Esophagus squamous epithelium (tissue), 5 donors: ENCODE measurements around the gene MIA2. TPM values are rescaled to one million over a fixed set of nuclear protein-coding genes. Genes with fewer than 3 reads are reported as not detected.
"Not testable (repeated sequence)": the region's sequence is repeated elsewhere in the genome, so short reads cannot be mapped to it uniquely, and the experiment has no call there.

Experiments used
- DNase-seq: peaks from one replicate; lab custom pipeline; 2025; lab: John Stamatoyannopoulos, UW
- H3K27ac ChIP-seq, 4 donors: fragments of 200-600 bp; sonication (generic); one replicate each; pipeline ENCODE4 v1.5.1; 2016 to 2019; ENCODE audit warnings: mild to moderate bottlenecking in 1 of 4
- H3K27me3 ChIP-seq, 4 donors: fragments of 200-600 bp; sonication (generic); 1 replicate in 3 of 4; 2 replicates in 1 of 4; pipeline versions ENCODE4 v1.5.1 to v1.6.0; 2017 to 2021; ENCODE audit warnings: antibody characterized with exemption in 1 of 4
- H3K36me3 ChIP-seq, 3 donors: fragments of 200-600 bp; sonication (generic); one replicate each; pipeline ENCODE4 v1.5.1; 2016 to 2019
- H3K4me1 ChIP-seq, 3 donors: fragments of 200-600 bp; sonication (generic); one replicate each; pipeline ENCODE4 v1.5.1; 2017 to 2019
- H3K4me3 ChIP-seq, 4 donors: fragments of 200-600 bp; sonication (generic); 1 replicate in 3 of 4; 2 replicates in 1 of 4; pipeline ENCODE4 v1.5.1; 2016 to 2019; ENCODE audit warnings: mild to moderate bottlenecking in 2 of 4, moderate library complexity in 1 of 4
- H3K9me3 ChIP-seq, 3 donors: fragments of 200-600 bp; sonication (generic); one replicate each; pipeline ENCODE4 v1.5.1; 2016 to 2019
- CTCF ChIP-seq, 6 experiments: fragments of 450-650 bp in 4 of 6; fragments of 200-600 bp in 2 of 6; sonication (generic) in 2 of 6; IDR thresholded peaks; one replicate each; pipeline ENCODE4 v1.5.1; 2016 to 2019; ENCODE audit warnings: antibody characterized with exemption in 6 of 6, mild to moderate bottlenecking in 4 of 6, moderate library complexity in 4 of 6
- POLR2A ChIP-seq, 4 donors: fragments of 450-650 bp; IDR thresholded peaks; one replicate each; pipeline ENCODE4 v1.6.1; 2017; ENCODE audit warnings: antibody characterized with exemption in 4 of 4, mild to moderate bottlenecking in 4 of 4, moderate library complexity in 3 of 4
- WGBS, 2 donors: methylation state at CpG; one replicate each; pipeline ENCODE4 v1.1.5; 2018; 5-methylcytosine and 5-hydroxymethylcytosine counted together
- intact Hi-C: fragments of 100-400 bp; cut with DNase I; formaldehyde crosslinking; loops from one replicate; pipeline ENCODE4 v1.15.0; 2022
- total RNA-seq, 4 donors: library from RNA; depleted of rRNA; stranded (reverse); fragments of >200 nt; gene quantifications; one replicate each; pipeline ENCODE4 v1.1.0, GENCODE V29; 2016
- donor health status: DM: yes; HTN: yes; CAD: no.

The MIA2 gene
- total RNA-seq, 4 donors from 2014 or later: 33.3 to 50.7 (median 38.7) TPM

GRCh38 chr14:39246618-39247017 lies 12.9 kb downstream of the MIA2 start:
- Histone ChIP-seq H3K4me3 (no peak overlapping the region), H3K27ac (no peak overlapping the region), H3K4me1 (no peaks in the 10 kb centered on the region), H3K27me3 (no peaks in the 10 kb centered on the region), H3K36me3 (no peaks in the 10 kb centered on the region), H3K9me3 (no peaks in the 10 kb centered on the region)
- intact Hi-C loops: no loop called here
- DNase-seq: no peak
- TF ChIP-seq POLR2A (IDR thresholded peaks at IDR 0.05): no peak
- WGBS, 2 donors: 78 to 85% methylated on average over 1 of the region's 1 CpG

DNA sequence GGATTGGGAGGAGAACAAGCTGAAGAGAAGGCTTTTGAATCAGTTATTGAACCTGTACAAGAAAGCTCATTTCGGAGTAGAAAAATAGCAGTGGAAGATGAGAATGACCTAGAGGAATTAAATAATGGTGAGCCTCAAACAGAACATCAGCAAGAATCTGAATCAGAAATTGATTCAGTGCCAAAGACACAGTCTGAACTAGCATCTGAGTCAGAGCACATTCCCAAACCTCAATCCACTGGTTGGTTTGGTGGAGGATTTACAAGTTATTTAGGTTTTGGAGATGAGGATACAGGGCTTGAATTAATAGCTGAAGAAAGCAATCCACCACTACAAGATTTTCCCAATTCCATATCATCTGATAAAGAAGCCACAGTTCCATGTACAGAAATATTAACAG lies 13.5 kb downstream of the MIA2 start:
- H3K27me3 ChIP-seq: no peaks in the 10 kb centered on the region
- H3K27ac ChIP-seq: no peak overlapping the region
- H3K4me3 ChIP-seq: no peak overlapping the region
- H3K36me3 ChIP-seq: no peaks in the 10 kb centered on the region
- no peaks in the 10 kb centered on the region for H3K9me3 ChIP-seq
- WGBS, 2 donors: 39 to 67% methylated on average over 1 of the region's 1 CpG
- TF ChIP-seq POLR2A (IDR thresholded peaks at IDR 0.05) (no peak), CTCF (IDR thresholded peaks at IDR 0.05) (no peak)
- intact Hi-C loops: no loop called here
- DNase-seq: no peak
- H3K4me1 ChIP-seq: no peaks in the 10 kb centered on the region

- Histone ChIP-seq H3K27me3 (no peaks in the 10 kb centered on the region), H3K9me3 (no peaks in the 10 kb centered on the region), H3K36me3 (no peaks in the 10 kb centered on the region), H3K27ac (no peak overlapping the region), H3K4me1 (no peaks in the 10 kb centered on the region), H3K4me3 (no peak overlapping the region)
- no peak for TF ChIP-seq POLR2A (IDR thresholded peaks at IDR 0.05)
- TF ChIP-seq CTCF (IDR thresholded peaks at IDR 0.05): no peak
- no peak for DNase-seq
- intact Hi-C loops: no loop called here
These were observed 17.8 kb downstream of the MIA2 start for GRCh38 chr14:39251547-39251946.

DNA sequence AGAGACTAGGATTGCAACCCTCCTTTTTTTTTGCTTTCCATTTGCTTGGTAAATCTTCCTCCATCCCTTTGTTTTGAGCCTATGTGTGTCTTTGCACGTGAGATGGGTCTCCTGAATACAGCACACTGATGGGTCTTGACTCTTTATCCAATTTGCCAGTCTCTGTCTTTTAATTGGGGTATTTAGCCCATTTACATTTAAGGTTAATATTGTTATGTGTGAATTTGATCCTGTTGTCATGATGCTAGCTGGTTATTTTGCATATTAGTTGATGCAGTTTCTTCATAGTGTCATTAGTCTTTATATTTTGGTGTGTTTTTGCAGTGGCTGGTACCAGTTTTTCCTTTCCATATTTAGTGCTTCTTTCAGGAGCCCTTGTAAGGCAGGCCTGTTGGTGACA lies 23.7 kb downstream of the MIA2 start:
- H3K27me3 ChIP-seq, H3K4me1 ChIP-seq, H3K9me3 ChIP-seq, H3K4me3 ChIP-seq, intact Hi-C loops, H3K27ac ChIP-seq, H3K36me3 ChIP-seq, DNase-seq: not testable (repeated sequence)
- 76 to 100% methylated on average over 1 of the region's 1 CpG for WGBS, 2 donors

DNA sequence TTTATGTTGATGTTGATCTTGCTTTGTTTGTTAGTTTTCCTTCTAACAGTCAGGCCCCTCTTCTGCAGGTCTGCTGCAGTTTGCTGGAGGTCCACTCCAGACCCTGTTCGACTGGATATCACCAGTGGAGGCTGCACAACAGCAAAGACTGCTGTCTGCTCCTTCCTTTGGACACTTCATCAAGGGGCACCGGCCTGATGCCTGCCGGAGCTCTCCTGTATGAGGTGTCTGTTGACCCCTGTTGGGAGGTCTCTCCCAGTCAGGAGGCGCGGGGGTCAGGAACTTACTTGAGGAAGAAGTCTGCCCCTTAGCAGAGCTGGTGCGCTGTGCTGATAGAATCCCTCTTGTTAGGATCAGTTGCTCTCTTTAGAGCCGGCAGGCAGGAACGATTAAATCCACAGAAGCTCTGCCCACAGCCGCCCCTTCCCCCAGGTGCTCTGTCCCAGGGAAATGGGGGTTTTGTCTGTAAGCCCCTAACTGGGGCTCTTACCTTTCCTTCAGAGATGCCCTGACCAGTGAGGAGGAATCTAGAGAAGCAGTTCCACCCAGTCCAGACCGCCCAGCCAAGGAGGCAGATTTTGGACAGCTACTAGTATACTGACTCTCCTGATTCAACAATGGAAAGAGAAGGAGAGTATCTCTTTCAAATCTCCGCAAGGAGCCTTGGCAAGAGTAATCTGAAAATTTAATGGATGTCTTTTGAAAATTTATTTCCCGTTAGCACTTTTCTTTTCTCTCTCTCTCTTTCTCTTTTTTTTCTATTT lies 25.2 kb downstream of the MIA2 start:
- intact Hi-C loops: no loop called here
- H3K36me3 ChIP-seq: no peaks in the 10 kb centered on the region
- DNase-seq: no peak
- no peak overlapping the region for H3K4me3 ChIP-seq
- no peak for TF ChIP-seq POLR2A (IDR thresholded peaks at IDR 0.05)
- TF ChIP-seq CTCF (IDR thresholded peaks at IDR 0.05): no peak
- no peaks in the 10 kb centered on the region for H3K9me3 ChIP-seq
- no peaks in the 10 kb centered on the region for H3K27me3 ChIP-seq
- H3K27ac ChIP-seq: no peak overlapping the region
- H3K4me1 ChIP-seq: no peaks in the 10 kb centered on the region
- WGBS, 2 donors: 71 to 85% methylated on average over 2 to 3 of the region's 12 CpGs

DNA sequence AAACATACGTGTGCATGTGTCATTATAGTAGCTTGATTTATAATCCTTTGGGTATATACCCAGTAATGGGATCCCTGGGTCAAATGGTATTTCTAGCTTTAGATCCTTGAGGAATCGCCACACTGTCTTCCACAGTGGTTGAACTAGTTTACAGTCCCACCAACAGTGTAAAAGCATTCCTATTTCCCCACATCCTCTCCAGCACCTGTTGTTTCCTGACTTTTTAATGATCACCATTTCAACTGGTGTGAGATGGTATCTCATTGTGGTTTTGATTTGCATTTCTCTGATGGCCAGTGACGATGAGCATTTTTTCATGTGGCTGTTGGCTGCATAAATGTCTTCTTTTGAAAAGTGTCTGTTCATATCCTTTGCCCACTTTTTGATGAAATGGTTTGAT lies 26.4 kb downstream of the MIA2 start:
- DNase-seq, intact Hi-C loops, H3K27ac ChIP-seq, H3K9me3 ChIP-seq, H3K27me3 ChIP-seq, H3K4me3 ChIP-seq, H3K4me1 ChIP-seq, H3K36me3 ChIP-seq: not testable (repeated sequence)
- 66 to 79% methylated on average over 3 of the region's 3 CpGs for WGBS, 2 donors

DNA sequence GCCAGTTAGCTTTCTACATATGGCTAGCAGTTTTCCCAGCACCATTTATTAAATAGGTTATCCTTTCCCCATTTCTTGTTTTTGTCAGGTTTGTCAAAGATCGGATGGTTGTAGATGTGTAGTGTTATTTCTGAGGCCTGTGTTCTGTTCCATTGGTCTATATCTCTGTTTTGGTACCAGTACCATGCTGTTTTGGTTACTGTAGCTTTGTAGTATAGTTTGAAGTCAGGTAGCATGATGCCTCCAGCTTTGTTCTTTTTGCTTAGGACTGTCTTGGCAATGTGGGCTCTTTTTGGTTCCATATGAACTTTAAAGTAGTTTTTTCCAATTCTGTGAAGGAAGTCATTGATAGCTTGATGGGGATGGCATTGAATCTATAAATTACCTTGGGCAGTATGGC lies 28.5 kb downstream of the MIA2 start:
- H3K27me3 ChIP-seq, intact Hi-C loops, H3K4me3 ChIP-seq, H3K9me3 ChIP-seq, DNase-seq, H3K27ac ChIP-seq, H3K36me3 ChIP-seq: not testable (repeated sequence)
- 83 to 88% methylated on average over 1 of the region's 1 CpG for WGBS, 2 donors
- peaks cover 0 to 18% (median 0%) of the 10 kb centered on the region in 3 donors for H3K4me1 ChIP-seq
